ENCODE measurements around the gene NDRG4.
"Not testable (repeated sequence)": the region's sequence is repeated elsewhere in the genome, so short reads cannot be mapped to it uniquely, and the experiment has no call there.

NDRG4 gene

DNA sequence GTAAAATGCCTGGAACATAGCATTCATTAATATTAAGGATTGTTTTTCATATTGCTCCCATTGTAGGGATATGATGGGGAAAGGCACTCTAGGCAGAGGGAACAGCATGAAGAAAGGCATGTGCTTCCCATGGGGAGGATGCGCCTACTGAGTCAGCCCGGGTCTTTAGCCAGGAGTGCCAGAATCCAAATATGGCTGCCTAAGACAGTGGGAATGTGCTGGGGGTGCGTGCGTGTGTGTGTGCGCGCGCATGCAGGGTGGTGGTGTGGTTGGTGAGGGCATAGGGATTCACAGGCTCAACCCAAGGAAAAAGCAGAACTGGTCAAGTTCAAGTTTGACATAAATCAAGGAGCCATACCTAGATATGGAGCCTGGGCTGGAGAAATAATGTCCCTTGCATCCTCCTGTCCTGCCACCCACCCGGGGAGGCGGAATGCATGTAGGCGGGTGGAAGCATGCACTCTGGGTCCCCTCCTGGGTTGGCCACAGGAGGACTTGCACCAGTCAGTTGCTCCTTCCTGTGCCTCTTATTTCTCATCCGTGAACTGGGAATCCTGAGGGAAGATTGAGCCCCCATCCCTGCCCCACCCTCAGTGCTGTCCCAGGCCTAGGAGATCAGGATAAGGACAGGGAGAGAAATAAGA lies 18.6 kb upstream of the NDRG4 start:
- DNase-seq (no peak), ATAC-seq (no peak)
- no peaks in the 10 kb centered on the region for H3K9me3 Mint-ChIP-seq
- H3K27me3 Mint-ChIP-seq, result peaks cover 6% of the 10 kb centered on the region
- no peak overlapping the region for H3K27ac Mint-ChIP-seq
- no peaks in the 10 kb centered on the region for H3K4me1 Mint-ChIP-seq
- no peak overlapping the region for H3K4me3 Mint-ChIP-seq

- H3K4me3 Mint-ChIP-seq, result no peak overlapping the region
- H3K27ac Mint-ChIP-seq, result no peak overlapping the region
- DNase-seq (no peak), ATAC-seq (no peak)
- H3K27me3 Mint-ChIP-seq, result peaks cover 11% of the 10 kb centered on the region
- H3K9me3 Mint-ChIP-seq, result no peaks in the 10 kb centered on the region
- H3K4me1 Mint-ChIP-seq, result peaks cover 1% of the 10 kb centered on the region
These were observed 18.0 kb upstream of the NDRG4 start for GRCh38 chr16:58481931-58482330.

GRCh38 chr16:58485184-58485887 lies 14.6 kb upstream of the NDRG4 start:
- H3K27me3 Mint-ChIP-seq, result peaks cover 16% of the 10 kb centered on the region
- no peak overlapping the region for H3K4me3 Mint-ChIP-seq
- H3K27ac Mint-ChIP-seq, result no peak overlapping the region
- H3K4me1 Mint-ChIP-seq, result peaks cover 5% of the 10 kb centered on the region
- no peaks in the 10 kb centered on the region for H3K9me3 Mint-ChIP-seq
- DNase-seq (no peak), ATAC-seq (no peak)

DNA sequence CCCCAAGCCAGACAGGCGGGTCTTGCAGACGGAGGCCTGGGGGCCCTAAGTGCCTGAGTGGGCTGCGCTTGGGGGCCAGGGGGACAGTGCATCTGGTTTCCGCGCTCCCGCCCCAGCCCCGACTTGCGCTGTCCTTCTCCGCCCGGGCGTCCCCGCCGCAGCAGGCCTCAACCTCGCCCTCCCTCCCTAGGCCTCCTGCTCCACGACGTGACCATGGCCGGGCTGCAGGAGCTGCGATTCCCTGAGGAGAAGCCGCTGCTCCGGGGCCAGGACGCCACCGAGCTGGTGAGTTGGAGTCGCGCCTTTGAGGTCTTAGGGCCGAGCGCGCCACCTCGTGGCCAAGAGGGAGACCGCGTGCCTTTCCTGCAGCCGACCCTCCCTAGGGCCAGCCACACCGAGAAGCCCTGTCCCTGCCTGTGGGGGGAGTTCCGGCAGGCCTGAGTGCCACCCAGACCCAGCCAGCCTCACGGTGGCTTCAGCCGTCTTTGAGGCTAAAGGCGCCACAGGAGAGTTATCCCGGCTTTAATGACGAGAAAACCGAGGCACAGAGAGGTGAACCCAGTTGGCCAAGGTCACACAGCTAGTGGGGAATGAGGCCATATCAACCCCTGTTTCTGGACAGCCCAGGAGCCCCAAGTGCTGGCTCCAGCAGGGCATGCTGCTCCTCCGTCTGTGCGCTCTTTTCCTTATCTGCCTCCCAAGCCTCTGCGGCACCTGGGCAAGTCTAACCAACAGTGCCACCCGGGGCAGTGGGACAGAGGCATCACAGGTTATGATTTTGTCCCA lies 12.2 kb upstream of the NDRG4 start:
- DNase-seq, result peak; percentile 72 to 75
- Mint-ChIP-seq H3K27ac (no peak overlapping the region), H3K9me3 (no peaks in the 10 kb centered on the region), H3K4me1 (peaks cover 5% of the 10 kb centered on the region), H3K27me3 (peaks cover 11% of the 10 kb centered on the region), H3K4me3 (peak overlapping the region in 1 of 2 donors; percentile 31)
- ATAC-seq, result peak; percentile 83

DNA sequence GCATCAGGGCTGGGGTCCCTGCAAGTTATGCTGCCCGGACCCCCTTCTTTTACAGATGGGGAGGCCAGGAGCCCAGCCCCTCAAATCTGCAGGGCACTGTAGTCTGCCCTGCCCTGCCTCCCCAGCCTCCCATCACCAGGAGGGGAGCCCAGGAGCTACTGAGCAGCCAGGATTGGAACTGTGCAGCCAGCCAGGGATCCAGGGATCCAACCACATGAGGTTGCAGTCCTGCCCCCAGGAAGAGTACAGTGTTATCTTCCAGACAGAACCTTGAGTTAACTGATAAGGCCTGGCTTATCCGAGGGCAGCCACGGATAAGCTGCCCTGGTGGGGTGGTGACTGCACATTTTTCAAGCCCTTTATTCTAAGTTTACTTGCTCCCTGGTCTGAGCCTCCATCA lies 11.4 kb upstream of the NDRG4 start:
- Mint-ChIP-seq H3K4me3 (no peak overlapping the region), H3K9me3 (no peaks in the 10 kb centered on the region), H3K4me1 (peaks cover 5% of the 10 kb centered on the region), H3K27ac (no peak overlapping the region), H3K27me3 (peaks cover 18% of the 10 kb centered on the region)
- no peak for DNase-seq
- no peak for ATAC-seq

DNA sequence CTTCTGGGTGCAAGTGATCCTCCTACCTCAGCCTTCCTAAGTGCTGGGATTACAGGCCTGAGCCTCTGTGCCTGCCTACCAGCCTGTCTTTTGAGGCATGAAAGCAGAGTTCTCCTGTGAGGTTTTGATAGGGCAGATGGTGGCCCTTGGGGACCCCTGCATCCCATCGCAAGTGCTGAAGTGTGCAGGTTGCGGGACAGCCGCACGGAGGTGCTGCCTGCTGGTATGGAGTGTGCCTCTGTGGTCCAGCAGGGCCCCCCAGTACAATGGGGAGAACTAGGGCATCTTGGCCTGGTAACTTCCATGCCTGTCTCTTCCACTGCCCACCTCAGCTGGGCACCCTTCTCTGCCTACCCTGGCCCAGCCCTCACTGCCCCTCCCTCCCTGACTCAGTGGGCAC lies 9.9 kb upstream of the NDRG4 start:
- Mint-ChIP-seq H3K4me3 (no peak overlapping the region), H3K27ac (no peak overlapping the region), H3K27me3 (peaks cover 26% of the 10 kb centered on the region), H3K4me1 (peaks cover 13% of the 10 kb centered on the region), H3K9me3 (no peaks in the 10 kb centered on the region)
- ATAC-seq (no peak), DNase-seq (no peak)

DNA sequence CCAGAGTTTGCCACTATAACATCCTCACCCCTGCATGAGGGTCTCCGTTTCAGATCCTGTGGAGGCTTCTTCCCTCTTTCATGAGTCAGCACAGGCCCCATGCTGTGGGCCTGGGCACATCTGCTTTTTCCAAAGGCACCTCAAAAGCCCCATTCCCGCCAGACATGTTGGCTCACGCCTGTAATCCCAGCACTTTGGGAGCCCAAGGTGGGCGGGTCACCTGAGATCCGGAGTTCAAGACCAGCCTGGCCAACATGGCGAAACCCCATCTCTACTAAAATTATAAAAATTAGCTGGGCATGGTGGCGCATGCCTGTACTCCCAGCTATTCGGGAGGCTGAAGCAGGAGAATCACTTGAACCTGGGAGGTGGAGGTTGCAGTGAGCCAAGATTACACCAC lies 9.4 kb upstream of the NDRG4 start:
- Mint-ChIP-seq H3K4me1 (peaks cover 18% of the 10 kb centered on the region), H3K27me3 (peaks cover 26% of the 10 kb centered on the region)
- H3K9me3 Mint-ChIP-seq, H3K27ac Mint-ChIP-seq, DNase-seq, H3K4me3 Mint-ChIP-seq, ATAC-seq: not testable (repeated sequence)

DNA sequence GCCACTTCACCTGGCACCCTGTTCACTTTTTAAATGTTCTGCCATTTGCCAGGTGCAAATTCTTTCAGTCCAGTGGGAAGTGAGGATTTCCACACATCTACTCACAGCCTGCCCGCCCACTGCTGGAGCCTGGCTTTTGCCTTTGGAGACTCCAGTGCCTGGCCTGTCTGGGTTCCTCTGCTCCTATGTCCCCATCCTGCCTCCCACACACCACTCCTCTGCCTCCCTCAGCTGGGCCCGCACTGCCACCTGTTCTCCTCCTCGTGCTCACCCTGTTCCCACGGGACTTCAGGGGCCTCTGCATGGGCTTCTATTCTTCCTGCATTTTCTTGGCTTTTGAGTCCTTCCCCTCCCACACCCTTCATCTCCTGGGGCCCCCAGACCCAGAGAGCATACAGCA lies 7.9 kb upstream of the NDRG4 start:
- no peak for ATAC-seq
- Mint-ChIP-seq H3K4me1 (peaks cover 25% of the 10 kb centered on the region), H3K27ac (peak overlapping the region in 1 of 2 donors; percentile 49), H3K9me3 (no peaks in the 10 kb centered on the region), H3K27me3 (peaks cover 20% of the 10 kb centered on the region), H3K4me3 (no peak overlapping the region)
- DNase-seq, result no peak

- Mint-ChIP-seq H3K4me3 (no peak overlapping the region), H3K4me1 (peaks cover 29% of the 10 kb centered on the region), H3K27me3 (peaks cover 17% of the 10 kb centered on the region), H3K9me3 (no peaks in the 10 kb centered on the region), H3K27ac (peak overlapping the region in 1 of 2 donors; percentile 8)
- DNase-seq, result no peak
- ATAC-seq, result no peak
These were observed 7.2 kb upstream of the NDRG4 start for GRCh38 chr16:58492735-58493134.

DNA sequence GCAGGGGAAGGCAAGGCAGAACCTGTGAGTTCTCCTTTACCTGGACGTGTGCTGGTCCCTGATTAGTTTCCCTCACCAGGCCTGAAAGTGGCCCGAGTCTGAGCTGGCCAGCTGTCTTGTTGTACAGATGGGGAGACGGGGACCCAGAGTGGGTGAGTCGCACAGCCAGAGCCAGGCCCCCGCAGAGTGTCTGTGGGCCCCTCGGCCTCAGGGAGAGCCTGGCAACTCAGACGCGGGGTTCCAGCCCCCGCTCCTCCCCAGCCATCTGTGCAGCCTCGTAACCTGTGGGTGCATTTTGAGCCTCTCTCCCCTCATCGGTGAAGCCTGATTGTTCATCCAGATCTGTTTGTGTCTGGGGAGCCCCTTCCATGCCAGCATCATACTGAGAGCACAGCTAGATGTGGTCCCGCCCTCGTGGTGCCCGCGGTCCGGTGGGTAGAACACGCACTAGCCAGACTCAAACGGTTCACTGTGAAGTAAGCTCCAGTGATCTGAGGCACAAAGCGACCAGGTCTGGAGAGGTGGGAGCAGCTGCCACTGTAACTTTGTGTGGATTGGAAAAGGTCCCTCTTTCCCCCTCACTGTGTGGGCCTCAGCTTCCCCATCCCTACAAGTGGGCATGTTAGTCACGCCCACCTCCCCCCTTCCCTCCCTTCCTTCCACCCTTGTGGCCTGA lies 6.0 kb upstream of the NDRG4 start:
- H3K27me3 Mint-ChIP-seq, result peaks cover 17% of the 10 kb centered on the region
- peak overlapping the region in 1 of 2 donors; percentile 77 for H3K27ac Mint-ChIP-seq
- H3K4me3 Mint-ChIP-seq, result no peak overlapping the region
- no peak for ATAC-seq
- no peak for DNase-seq
- no peaks in the 10 kb centered on the region for H3K9me3 Mint-ChIP-seq
- peaks cover 35% of the 10 kb centered on the region for H3K4me1 Mint-ChIP-seq

DNA sequence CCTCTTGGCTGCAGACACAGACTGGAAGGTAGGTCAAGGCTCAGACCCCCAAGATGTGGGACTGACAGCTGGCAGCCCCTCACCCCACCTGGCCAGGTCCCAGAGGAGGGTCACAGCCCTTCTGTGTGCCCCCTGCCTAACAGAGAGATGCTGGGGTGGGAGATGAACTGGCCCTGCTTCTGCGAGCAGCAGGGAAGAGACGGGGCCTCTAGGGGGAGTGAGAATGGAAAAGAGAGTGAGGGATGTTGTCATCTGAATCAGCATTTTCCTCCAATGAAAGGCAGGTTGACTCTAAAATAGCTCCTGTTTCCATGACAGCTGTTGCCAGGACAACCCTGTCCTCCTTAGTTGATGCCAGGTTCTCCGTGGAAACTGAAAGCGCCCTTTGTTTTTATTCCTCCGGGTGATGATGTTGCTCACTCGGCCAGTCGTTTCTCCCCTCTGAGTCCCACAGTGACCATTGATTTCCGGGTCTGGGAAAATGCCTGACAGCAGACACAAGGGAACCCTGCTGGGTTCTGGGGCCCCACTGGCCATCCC lies 4.9 kb upstream of the NDRG4 start:
- DNase-seq, result peak; percentile 62 to 75
- Mint-ChIP-seq H3K4me1 (peaks cover 42% of the 10 kb centered on the region), H3K4me3 (peak overlapping the region; percentile 46 to 58), H3K27me3 (peaks cover 19% of the 10 kb centered on the region), H3K27ac (peak overlapping the region; percentile 85 to 91), H3K9me3 (no peaks in the 10 kb centered on the region)
- ATAC-seq, result peak; percentile 77

- H3K9me3 Mint-ChIP-seq, result no peaks in the 10 kb centered on the region
- H3K4me3 Mint-ChIP-seq, result peak overlapping the region; percentile 46 to 58
- no peak for ATAC-seq
- peak overlapping the region; percentile 85 to 91 for H3K27ac Mint-ChIP-seq
- no peak for DNase-seq
- peaks cover 25% of the 10 kb centered on the region for H3K27me3 Mint-ChIP-seq
- peaks cover 49% of the 10 kb centered on the region for H3K4me1 Mint-ChIP-seq
These were observed 4.2 kb upstream of the NDRG4 start for GRCh38 chr16:58495521-58496331.

- no peak overlapping the region for H3K27ac Mint-ChIP-seq
These were observed 2.5 kb upstream of the NDRG4 start for GRCh38 chr16:58497468-58497867.

GRCh38 chr16:58497935-58498334 lies 2.0 kb upstream of the NDRG4 start:
- Mint-ChIP-seq H3K27me3 (peaks cover 43% of the 10 kb centered on the region), H3K4me3 (no peak overlapping the region), H3K4me1 (peaks cover 63% of the 10 kb centered on the region), H3K9me3 (no peaks in the 10 kb centered on the region), H3K27ac (no peak overlapping the region)
- DNase-seq, result no peak
- ATAC-seq, result no peak

More at GRCh38 chr16:58497468-58497867, 2.5 kb upstream of the NDRG4 start:
- no peak overlapping the region for H3K4me3 Mint-ChIP-seq
- no peak for ATAC-seq
- peaks cover 63% of the 10 kb centered on the region for H3K4me1 Mint-ChIP-seq
- no peak for DNase-seq
- peaks cover 42% of the 10 kb centered on the region for H3K27me3 Mint-ChIP-seq
- H3K9me3 Mint-ChIP-seq, result no peaks in the 10 kb centered on the region

Measured in stimulated activated naive CD8-positive, alpha-beta T cell treated with anti-CD3 and anti-CD28 coated beads, Interleukin-15, amount 100 ng/mL, for 72 hours (primary cell).